IPS-NIHi7 (cell line): Measurements from ENCODE around the gene FARS2.

Experiments
- DNase-seq: peaks from one replicate; pipeline ENCODE4 v3.0.0; 2012; ENCODE audit warnings: mixed read lengths; ENCODE audit errors: extremely low spot score

FARS2 gene

DNA sequence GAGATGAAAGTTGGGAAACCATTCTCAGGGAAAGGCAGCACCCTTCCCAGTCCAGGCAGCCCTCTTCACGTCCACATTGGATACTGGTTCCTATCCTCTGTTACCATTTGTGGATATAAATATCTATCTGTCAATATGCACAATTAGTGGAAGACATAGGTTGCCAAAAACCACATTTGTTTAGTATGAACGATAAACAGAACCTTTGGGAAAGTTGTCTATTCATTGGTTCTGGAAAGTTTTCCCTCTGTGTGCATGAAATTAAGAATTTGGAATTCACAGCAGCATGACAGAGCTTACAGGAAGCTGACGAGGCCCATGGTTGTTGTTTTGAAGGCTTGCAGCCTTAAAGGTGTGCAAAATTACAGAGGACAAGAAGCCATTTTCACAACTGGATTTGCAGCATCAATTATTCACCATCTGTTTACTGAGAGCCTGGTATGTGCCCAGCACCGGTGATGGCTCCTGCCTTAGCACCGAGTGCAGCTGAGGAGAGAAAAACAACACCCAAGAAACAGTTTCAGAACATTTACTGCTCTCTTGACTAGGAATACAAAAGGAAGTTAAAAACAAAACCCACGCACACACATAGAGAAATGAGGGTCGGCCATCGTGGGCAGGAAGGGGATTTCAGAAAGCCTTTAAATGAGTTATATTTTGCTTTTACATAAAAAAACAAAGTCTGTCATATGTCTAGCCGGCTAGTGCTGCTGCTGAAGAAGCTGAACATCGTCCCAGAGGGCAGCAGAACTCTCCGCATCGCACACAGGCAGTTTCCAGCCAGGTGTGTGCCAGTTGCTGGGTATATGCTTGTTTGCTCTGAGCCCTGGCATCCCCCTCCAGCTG lies 319.6 kb downstream of the FARS2 start:
- DNase-seq, result no peak

- no peak for DNase-seq
These were observed 321.4 kb downstream of the FARS2 start for GRCh38 chr6:5582762-5583161.

- DNase-seq, result no peak
These were observed 322.2 kb downstream of the FARS2 start for GRCh38 chr6:5583528-5583927.

GRCh38 chr6:5584078-5584482 lies 322.8 kb downstream of the FARS2 start:
- DNase-seq, result no peak

GRCh38 chr6:5587648-5588047 lies 326.3 kb downstream of the FARS2 start:
- DNase-seq, result no peak

- DNase-seq, result no peak
These were observed 328.3 kb downstream of the FARS2 start for GRCh38 chr6:5589422-5590141.

GRCh38 chr6:5590187-5590586 lies 328.9 kb downstream of the FARS2 start:
- no peak for DNase-seq

GRCh38 chr6:5592886-5593519 lies 331.7 kb downstream of the FARS2 start:
- DNase-seq, result no peak

DNA sequence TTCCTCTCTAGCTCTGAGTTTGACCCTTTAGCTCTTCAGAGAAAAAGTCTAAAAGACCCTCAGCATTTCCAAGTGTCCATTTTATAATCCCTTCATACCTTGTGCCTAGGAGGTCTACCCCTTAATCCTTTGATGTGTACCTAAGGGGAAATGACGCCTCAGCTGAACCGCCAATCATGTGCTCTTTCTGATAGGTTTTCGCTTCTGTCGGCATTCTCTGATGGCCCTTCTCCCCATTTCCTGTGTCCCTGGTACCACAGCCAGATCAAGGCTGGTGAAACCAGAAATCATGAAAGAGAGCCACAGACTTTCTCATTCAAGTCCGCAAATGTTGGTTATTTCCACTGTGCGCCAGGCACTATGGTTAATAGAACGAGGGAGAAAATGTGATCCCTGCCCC lies 333.9 kb downstream of the FARS2 start:
- DNase-seq, result no peak

DNA sequence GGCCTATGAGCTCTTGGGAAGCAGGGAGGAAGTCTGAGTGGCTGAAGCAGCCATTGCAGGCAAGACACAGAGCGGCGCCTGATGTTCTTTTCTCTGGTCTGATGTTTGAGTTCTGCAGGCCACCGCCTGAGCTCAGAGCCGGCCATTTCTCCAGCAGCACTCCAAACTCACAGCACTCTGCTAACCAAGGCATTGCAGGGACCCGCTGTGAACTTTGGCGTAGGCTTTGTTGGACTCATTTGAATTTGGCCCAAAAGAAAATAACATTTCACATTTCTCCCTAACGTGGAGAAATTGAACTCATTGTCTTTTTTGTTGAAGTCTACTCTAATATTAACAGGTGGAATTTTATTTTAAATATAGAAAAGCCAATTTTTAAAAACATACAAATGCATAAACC lies 336.1 kb downstream of the FARS2 start:
- DNase-seq, result no peak

GRCh38 chr6:5598123-5598522 lies 336.8 kb downstream of the FARS2 start:
- DNase-seq, result no peak

- no peak for DNase-seq
These were observed 337.8 kb downstream of the FARS2 start for GRCh38 chr6:5599127-5599526.

- DNase-seq, result no peak
These were observed 344.6 kb downstream of the FARS2 start for GRCh38 chr6:5605937-5606336.

DNA sequence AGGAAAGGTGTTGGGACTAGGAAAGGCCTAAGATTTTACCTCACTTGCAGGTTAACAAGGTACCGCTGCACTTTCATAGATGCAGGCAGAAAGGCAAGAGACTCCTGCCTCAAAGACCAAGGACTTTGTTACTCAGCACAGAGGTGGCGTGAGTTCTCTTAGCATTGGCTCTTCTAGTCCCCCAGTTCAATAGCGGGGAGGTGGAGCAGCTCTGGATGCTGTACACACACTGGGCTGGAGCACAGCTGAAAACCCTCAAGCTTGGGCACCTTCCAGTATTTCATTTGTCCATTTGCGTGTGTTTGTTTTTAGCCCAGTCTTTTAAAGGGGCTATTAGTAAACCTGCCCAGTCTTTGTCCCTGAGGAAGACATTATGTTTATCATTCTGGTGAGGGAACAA lies 345.2 kb downstream of the FARS2 start:
- DNase-seq, result no peak

DNA sequence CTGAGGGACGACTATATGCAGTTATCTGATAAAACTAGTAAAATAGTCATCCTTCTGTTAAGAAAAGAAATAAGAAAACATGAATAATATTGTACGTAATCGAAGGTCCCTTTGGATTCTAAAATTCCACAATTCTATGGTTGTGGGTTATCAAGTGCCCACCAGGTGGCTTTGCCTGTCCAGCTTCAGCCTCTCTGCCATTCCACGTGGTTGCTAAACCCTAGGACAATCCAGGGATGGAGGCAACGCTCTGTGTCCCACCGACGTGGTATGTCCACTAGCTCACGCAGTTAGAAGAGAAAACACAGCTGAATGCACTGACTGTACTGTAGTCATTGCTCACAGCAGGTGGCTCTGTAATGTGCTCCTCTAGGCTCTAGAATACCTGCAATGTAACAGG lies 349.3 kb downstream of the FARS2 start:
- no peak for DNase-seq

GRCh38 chr6:5617179-5617578 lies 355.9 kb downstream of the FARS2 start:
- DNase-seq, result no peak

- no peak for DNase-seq
These were observed 357.9 kb downstream of the FARS2 start for GRCh38 chr6:5619249-5619648.

- DNase-seq, result no peak
These were observed 361.1 kb downstream of the FARS2 start for GRCh38 chr6:5622276-5623005.

GRCh38 chr6:5623769-5624168 lies 362.5 kb downstream of the FARS2 start:
- no peak for DNase-seq

DNA sequence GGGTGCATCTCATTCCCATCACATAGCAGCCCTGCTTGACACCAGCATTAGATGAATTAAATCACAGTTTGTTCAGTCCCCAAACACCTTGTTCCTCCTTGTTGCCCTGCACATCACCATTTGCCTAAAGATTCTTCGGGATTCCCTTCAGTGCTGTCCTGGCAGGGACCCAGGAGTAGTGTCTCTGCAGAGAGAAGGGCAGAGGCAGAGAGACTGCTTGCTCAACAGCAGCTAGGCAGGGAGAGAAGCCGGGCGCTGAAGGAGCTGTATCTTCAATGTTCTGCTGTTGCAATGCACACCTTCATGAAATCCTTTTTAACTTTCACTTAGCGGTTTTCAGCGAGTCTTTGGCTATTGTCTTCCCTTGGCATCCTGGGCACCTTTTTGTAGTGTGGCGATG lies 362.9 kb downstream of the FARS2 start:
- DNase-seq, result no peak

DNA sequence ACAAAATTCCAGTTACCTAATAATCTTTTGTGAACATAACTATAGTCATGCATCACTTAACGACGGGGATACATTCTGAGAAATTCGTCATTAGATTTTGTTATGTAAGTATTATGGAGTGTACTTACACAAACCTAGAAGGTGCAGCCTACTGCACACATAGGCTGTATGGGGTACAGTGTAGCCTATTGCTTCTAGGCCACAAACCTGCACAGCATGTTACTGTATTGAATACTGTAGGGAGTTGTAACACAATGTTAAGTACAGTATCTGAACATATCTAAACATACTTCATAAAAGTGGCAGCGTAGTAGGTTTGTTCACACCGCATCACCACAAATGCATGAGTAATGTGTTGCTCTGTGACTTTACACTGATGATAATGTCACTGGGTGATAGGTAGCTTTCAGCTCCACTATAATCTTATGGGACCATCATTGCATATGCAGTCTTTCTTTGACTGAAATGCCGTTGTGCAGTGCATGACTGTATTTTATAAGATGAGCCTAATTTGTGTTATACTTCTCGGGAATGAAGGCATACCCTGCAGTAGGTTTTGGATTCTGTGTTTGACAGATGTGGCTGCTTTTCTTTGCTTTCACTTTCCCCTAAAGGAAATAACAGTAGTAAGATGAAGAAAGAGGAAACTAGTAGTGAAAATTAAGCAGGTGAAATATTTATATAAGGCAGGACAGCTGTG lies 365.6 kb downstream of the FARS2 start:
- DNase-seq, result no peak
